H1 (cell line): ENCODE measurements around the gene UBE2F. TPM values are rescaled to one million over a fixed set of nuclear protein-coding genes. Genes with fewer than 3 reads are reported as not detected.
"Not testable (repeated sequence)": the region's sequence is repeated elsewhere in the genome, so short reads cannot be mapped to it uniquely, and the experiment has no call there.

Experiments
- CTCF ChIA-PET: fragments of 300-600 bp; sonication (Branson Sonifier 250); formaldehyde crosslinking; loops from one replicate; lab custom pipeline; 2021; ENCODE audit not compliant: partially characterized antibody; lab: Charles Lee
- POLR2A ChIA-PET: fragments of 300-600 bp; sonication (Branson Sonifier 250); formaldehyde crosslinking; loops from one replicate; lab custom pipeline; 2021; ENCODE audit warnings: inconsistent platforms; ENCODE audit not compliant: partially characterized antibody; lab: Charles Lee
- DNase-seq, 2 experiments: peaks; one replicate each; pipeline versions ENCODE4 v3.0.0 to v3.0.0-alpha.2; 2010 to 2022; ENCODE audit warnings: low spot score in 2 of 2, low read depth in 1 of 2, mixed read lengths in 1 of 2
- FAIRE-seq: peaks from 2 replicates; lab custom pipeline; 2011; peaks lifted over from hg19 to GRCh38; lab: Jason Lieb, UNC
- H2AFZ ChIP-seq: 2 replicates; pipeline ENCODE4 v1.8.1; 2012; ENCODE audit warnings: low read length, inconsistent platforms
- H2AK5ac ChIP-seq: 2 replicates; pipeline ENCODE4 v1.6.1; 2013; ENCODE audit warnings: low read depth, low read length
- H2BK120ac ChIP-seq: replicated peaks from 2 replicates; pipeline ENCODE3; 2013; ENCODE audit warnings: low read depth, low read length, inconsistent platforms
- H2BK12ac ChIP-seq: 2 replicates; pipeline ENCODE4 v1.6.1; 2013; ENCODE audit warnings: low read depth, low read length
- H2BK15ac ChIP-seq: 2 replicates; pipeline ENCODE4 v1.6.1; 2013; ENCODE audit warnings: low read length
- H2BK20ac ChIP-seq: 2 replicates; pipeline ENCODE4 v1.6.1; 2013; ENCODE audit warnings: low read length
- H2BK5ac ChIP-seq: 2 replicates; pipeline ENCODE4 v1.6.1; 2013; ENCODE audit warnings: low read depth, low read length
- H3K14ac ChIP-seq: 2 replicates; pipeline ENCODE4 v1.6.1; 2013; ENCODE audit warnings: inconsistent platforms; ENCODE audit not compliant: insufficient read length
- H3K18ac ChIP-seq: 2 replicates; pipeline ENCODE4 v1.6.1; 2013; ENCODE audit warnings: low read length; ENCODE audit errors: extremely low read depth
- H3K23ac ChIP-seq: 2 replicates; pipeline ENCODE4 v1.6.1; 2013; ENCODE audit warnings: inconsistent platforms; ENCODE audit not compliant: insufficient read length
- H3K23me2 ChIP-seq: 2 replicates; pipeline ENCODE4 v1.6.1; 2013; ENCODE audit warnings: low read depth, low read length
- H3K27ac ChIP-seq: 2 replicates; pipeline ENCODE4 v1.6.1; 2011; ENCODE audit warnings: low read depth, low read length, inconsistent platforms
- H3K27me3 ChIP-seq, 4 experiments: replicated peaks in 1 of 4; 1 replicate in 1 of 4; 2 replicates in 3 of 4; pipeline versions ENCODE4 v1.6.1 to v1.8.1; 2011 to 2013; ENCODE audit warnings: low read length in 3 of 4, mild to moderate bottlenecking in 3 of 4, inconsistent platforms in 2 of 4, mixed read lengths in 2 of 4, moderate library complexity in 1 of 4; ENCODE audit not compliant: control insufficient read depth in 3 of 4, insufficient read depth in 3 of 4; ENCODE audit errors: extremely low read depth in 1 of 4
- H3K36me3 ChIP-seq, 4 experiments: 2 replicates each; pipeline versions ENCODE4 v1.6.1 to v1.8.1; 2011 to 2013; ENCODE audit warnings: mild to moderate bottlenecking in 4 of 4, low read length in 3 of 4, moderate library complexity in 2 of 4, control low read depth in 1 of 4, inconsistent platforms in 1 of 4; ENCODE audit not compliant: insufficient read depth in 4 of 4, control insufficient read depth in 2 of 4
- H3K4ac ChIP-seq: replicated peaks from 2 replicates; pipeline ENCODE3; 2013; ENCODE audit warnings: low read length, low read depth, mixed read lengths, inconsistent platforms; ENCODE audit not compliant: insufficient read length
- H3K4me1 ChIP-seq, 4 experiments: replicated peaks in 1 of 4; 1 replicate in 1 of 4; 2 replicates in 3 of 4; pipeline versions ENCODE4 v1.6.1 to v1.8.1; 2011 to 2013; ENCODE audit warnings: low read length in 3 of 4, inconsistent platforms in 2 of 4, mixed read lengths in 1 of 4; ENCODE audit not compliant: insufficient read depth in 4 of 4, control insufficient read depth in 3 of 4
- H3K4me2 ChIP-seq, 2 experiments: 2 replicates each; pipeline versions ENCODE4 v1.6.1 to v1.8.1; 2011 to 2013; ENCODE audit warnings: low read depth in 2 of 2, low read length in 2 of 2, control low read depth in 1 of 2, inconsistent platforms in 1 of 2, mild to moderate bottlenecking in 1 of 2; ENCODE audit not compliant: insufficient read depth in 1 of 2
- H3K4me3 ChIP-seq, 4 experiments: fragments of 200-600, 300-600 bp in 1 of 4; sonication (generic), shearing (Covaris generic), sonication (Bioruptor Twin) in 1 of 4; 2 replicates each; pipeline versions ENCODE4 v1.5.1 to v1.8.1; 2011 to 2016; ENCODE audit warnings: low read length in 4 of 4, low read depth in 3 of 4, control low read depth in 2 of 4, inconsistent platforms in 2 of 4, mild to moderate bottlenecking in 2 of 4, mixed read lengths in 1 of 4, moderate library complexity in 1 of 4; ENCODE audit not compliant: insufficient read depth in 2 of 4; ENCODE audit errors: extremely low read depth in 1 of 4
- H3K56ac ChIP-seq: replicated peaks from 2 replicates; pipeline ENCODE3; 2013; ENCODE audit warnings: low read depth, mild to moderate bottlenecking, mixed read lengths, low read length, inconsistent platforms; ENCODE audit not compliant: insufficient read length
- H3K79me1 ChIP-seq: 2 replicates; pipeline ENCODE4 v1.6.1; 2013; ENCODE audit warnings: low read depth, low read length, control low read depth
- H3K79me2 ChIP-seq, 2 experiments: 2 replicates each; pipeline versions ENCODE4 v1.6.1 to v1.8.1; 2012 to 2013; ENCODE audit warnings: low read length in 2 of 2, mild to moderate bottlenecking in 2 of 2, inconsistent platforms in 1 of 2; ENCODE audit not compliant: insufficient read depth in 2 of 2, control insufficient read depth in 1 of 2
- H3K9ac ChIP-seq, 4 experiments: replicated peaks in 1 of 4; 1 replicate in 1 of 4; 2 replicates in 3 of 4; pipeline versions ENCODE4 v1.6.1 to v1.8.1; 2011 to 2013; ENCODE audit warnings: low read depth in 3 of 4, low read length in 3 of 4, control low read depth in 2 of 4, mild to moderate bottlenecking in 2 of 4, moderate library complexity in 2 of 4, inconsistent platforms in 1 of 4; ENCODE audit errors: extremely low read depth in 1 of 4
- H3K9me3 ChIP-seq, 2 experiments: 2 replicates each; pipeline versions ENCODE4 v1.6.1 to v1.8.1; 2012 to 2013; ENCODE audit warnings: mild to moderate bottlenecking in 2 of 2, moderate library complexity in 2 of 2, control low read depth in 1 of 2, inconsistent platforms in 1 of 2, low read depth in 1 of 2, low read length in 1 of 2, mixed read lengths in 1 of 2; ENCODE audit not compliant: insufficient read depth in 2 of 2
- H4K20me1 ChIP-seq, 2 experiments: replicated peaks in 1 of 2; 2 replicates each; pipeline versions ENCODE3 to v1.8.1; 2011 to 2013; ENCODE audit warnings: inconsistent platforms in 2 of 2, low read length in 2 of 2, mild to moderate bottlenecking in 1 of 2; ENCODE audit not compliant: insufficient read depth in 2 of 2, control insufficient read depth in 1 of 2
- H4K5ac ChIP-seq: 2 replicates; pipeline ENCODE4 v1.6.1; 2013; ENCODE audit warnings: low read length, low read depth, mixed read lengths, inconsistent platforms; ENCODE audit not compliant: insufficient read length
- H4K8ac ChIP-seq: 2 replicates; pipeline ENCODE4 v1.8.0; 2013; ENCODE audit warnings: mild to moderate bottlenecking, moderate library complexity, low read length, inconsistent platforms; ENCODE audit not compliant: insufficient read depth; ENCODE audit errors: extremely low read depth
- H4K91ac ChIP-seq: replicated peaks from 2 replicates; pipeline ENCODE3; 2013; ENCODE audit warnings: low read length, mixed read lengths, inconsistent platforms; ENCODE audit not compliant: insufficient read length
- CTBP2 ChIP-seq: IDR thresholded peaks from 2 replicates; pipeline ENCODE4 v1.7.0; 2011; ENCODE audit warnings: borderline replicate concordance, mild to moderate bottlenecking, moderate library complexity, mixed read lengths, low read length; ENCODE audit not compliant: insufficient read depth, insufficient read length
- HDAC6 ChIP-seq: IDR thresholded peaks from one replicate; pipeline ENCODE4 v1.7.1; 2012; ENCODE audit warnings: low read depth, mild to moderate bottlenecking, inconsistent platforms, low read length, moderate library complexity
- POLR2A ChIP-seq, 2 experiments: IDR thresholded peaks; 1 replicate in 1 of 2; 2 replicates in 1 of 2; pipeline ENCODE4 v1.6.1; 2011; ENCODE audit warnings: low read depth in 2 of 2, low read length in 2 of 2, mild to moderate bottlenecking in 2 of 2; ENCODE audit errors: control extremely low read depth in 1 of 2
- SRF ChIP-seq: IDR thresholded peaks from 2 replicates; pipeline ENCODE4 v1.6.1; 2011; ENCODE audit warnings: mild to moderate bottlenecking, low read depth, low read length, moderate library complexity
- WGBS, 2 experiments: shearing (Covaris generic) in 1 of 2; methylation state at CpG; one replicate each; pipeline versions ENCODE4 v1.1.6 to v1.1.7; 2013 to 2015; ENCODE audit warnings: low lambda C conversion rate in 2 of 2, mixed read lengths in 2 of 2, inconsistent platforms in 1 of 2, low coverage in 1 of 2, missing lambda C conversion rate in 1 of 2; ENCODE audit not compliant: insufficient replicate concordance in 2 of 2, insufficient coverage in 1 of 2, insufficient read length in 1 of 2; ENCODE audit errors: extremely low coverage in 1 of 2, missing lambda C conversion rate in 1 of 2; 5-methylcytosine and 5-hydroxymethylcytosine counted together
- polyA plus RNA-seq, 7 experiments: library from polyadenylated mRNA; depleted of rRNA in 3 of 7; stranded (reverse) in 5 of 7; unstranded in 2 of 7; fragments of >200 nt in 5 of 7; fragments of 200-250 nt in 2 of 7; gene quantifications; 1 replicate in 5 of 7; 2 replicates in 1 of 7; 4 replicates in 1 of 7; pipeline versions ENCODE4 v1.2.1 to v1.2.3, GENCODE V29; 2011 to 2013; ENCODE audit warnings: missing spikeins in 2 of 7, mixed read lengths in 2 of 7
- total RNA-seq: library from RNA; stranded (reverse); fragmentation: NEBNext Ultra II Directional; extraction: Animal tissue kit (Norgen Biotek cat#: 25700); gene quantifications from 2 replicates; pipeline ENCODE4 v1.2.1, GENCODE V29; 2021

Gene UBE2F
- total and polyA plus RNA-seq, 2 of the 8 experiments (the other 6 are each of a cell fraction or from before 2014, with no cell fraction given) = 43.3 to 59.8 TPM

DNA sequence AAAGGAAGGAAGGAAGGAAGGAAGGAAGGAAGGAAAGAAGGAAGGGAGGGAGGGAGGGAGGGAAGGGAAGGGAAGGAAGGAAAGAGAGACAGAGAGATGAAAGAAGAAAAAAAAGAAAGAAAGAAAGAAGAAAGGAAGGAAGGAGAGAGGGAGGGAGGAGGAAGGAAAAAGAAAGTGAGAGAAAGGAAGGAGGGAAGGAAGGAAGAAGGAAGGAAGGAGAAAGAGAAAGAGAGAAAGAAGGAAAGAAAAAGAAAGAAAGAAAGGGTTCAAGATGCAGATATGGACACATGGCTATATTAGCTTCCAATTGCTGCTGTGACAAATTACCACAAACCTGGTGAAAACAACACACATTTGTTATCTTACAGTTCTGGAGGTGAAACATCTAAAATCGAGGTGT, 20.4 kb upstream of the UBE2F start (continued):
- no peak for TF ChIP-seq HDAC6
- TF ChIP-seq CTBP2 = no peak
- TF ChIP-seq POLR2A (IDR thresholded peaks at IDR 0.05; ENCODE audit: control extremely low read depth in 1 of 2, low read depth in 2 of 2, low read length in 2 of 2) = no peak
- no peak for TF ChIP-seq SRF

DNA sequence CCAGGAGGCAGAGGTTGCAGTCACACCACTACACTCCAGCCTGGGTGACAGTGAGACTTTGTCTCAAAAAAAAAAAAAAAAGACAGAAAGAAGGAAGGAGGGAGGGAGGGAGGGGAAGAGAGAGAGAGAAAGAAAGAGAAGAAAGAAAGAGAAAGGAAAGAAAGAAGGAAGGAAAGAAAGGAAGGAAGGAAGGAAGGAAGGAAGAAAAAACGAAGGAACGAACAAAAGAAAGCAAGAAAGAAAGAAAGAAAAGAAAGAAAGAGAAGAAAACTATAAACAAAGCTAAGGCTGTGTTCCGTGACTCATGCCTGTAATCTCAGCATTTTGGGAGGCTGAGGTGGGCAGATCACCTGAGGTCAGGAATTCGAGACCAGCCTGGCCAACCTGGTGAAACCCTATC, 15.5 kb upstream of the UBE2F start:
- H2BK12ac ChIP-seq, H4K5ac ChIP-seq, H3K79me1 ChIP-seq, H3K9me3 ChIP-seq, H3K4ac ChIP-seq, H4K8ac ChIP-seq, H3K18ac ChIP-seq, H4K91ac ChIP-seq, H3K4me3 ChIP-seq, H3K23ac ChIP-seq, H2BK15ac ChIP-seq, H2BK120ac ChIP-seq, H2BK5ac ChIP-seq, H2BK20ac ChIP-seq, H2AFZ ChIP-seq, H3K79me2 ChIP-seq, H3K14ac ChIP-seq, FAIRE-seq, H3K9ac ChIP-seq, H3K27ac ChIP-seq, H2AK5ac ChIP-seq, CTCF ChIA-PET, DNase-seq, H3K4me1 ChIP-seq, H3K4me2 ChIP-seq, H3K56ac ChIP-seq, H4K20me1 ChIP-seq, H3K23me2 ChIP-seq, H3K36me3 ChIP-seq: not testable (repeated sequence)
- WGBS, 2 experiments = 52% methylated on average over 3 of the region's 4 CpGs; no CpG with 5 or more reads in 1 of the 2 experiments
- H3K27me3 ChIP-seq = peaks cover 0 to 13% (median 9%) of the 10 kb centered on the region in 4 experiments; a peak in 5 of 7 replicates
- POLR2A ChIA-PET = interaction anchor here (1.0 kb wide), 1 partner anchor 138 kb away, joined by 4 read pairs; no protein-coding TSS in a partner anchor
